HepG2 (cell line): Measurements from ENCODE around the gene PUS1.

Source experiments
- NKX3-1 ChIP-seq: sonication (generic); formaldehyde crosslinking; IDR thresholded peaks from 2 replicates; pipeline ENCODE4 v1.5.0; 2020; ENCODE audit warnings: missing genetic modification reagents
- NR3C1 ChIP-seq: sonication (generic); formaldehyde crosslinking; IDR thresholded peaks from 2 replicates; pipeline ENCODE4 v1.4.0; 2020; ENCODE audit warnings: missing genetic modification reagents
- ZFP41 ChIP-seq: sonication (generic); formaldehyde crosslinking; IDR thresholded peaks from 2 replicates; pipeline ENCODE4 v1.4.0; 2020; ENCODE audit warnings: mild to moderate bottlenecking, missing genetic modification reagents, borderline replicate concordance

- no peak for TF ChIP-seq NKX3-1 (CRISPR knock-in tag)
- no peak for TF ChIP-seq ZFP41 (CRISPR knock-in tag)
- TF ChIP-seq NR3C1 = no peak
Observed at GRCh38 chr12:131930510-131930909, 1.4 kb downstream of the PUS1 start.
